ENCODE results near the gene OR2V1.
"Not testable (repeated sequence)": the region's sequence is repeated elsewhere in the genome, so short reads cannot be mapped to it uniquely, and the experiment has no call there.

The OR2V1 gene

GRCh38 chr5:181119105-181119504, 11.9 kb downstream of the OR2V1 start:
- H3K4me3 ChIP-seq (ENCODE audit: low read length), result no peak overlapping the region
- no peak overlapping the region for H3K9ac ChIP-seq (ENCODE audit: low read length)
- H3K4me1 ChIP-seq (ENCODE audit: control insufficient read depth, insufficient read depth, low read length), result no peaks in the 10 kb centered on the region
- H3K27me3 ChIP-seq (ENCODE audit: control insufficient read depth, insufficient read depth, low read length), result peaks cover 45% of the 10 kb centered on the region
- no peaks in the 10 kb centered on the region for H3K36me3 ChIP-seq (ENCODE audit: control insufficient read depth, insufficient read depth, low read length)
- no peaks in the 10 kb centered on the region for H3K9me3 ChIP-seq (ENCODE audit: control insufficient read depth, low read length)

GRCh38 chr5:181118369-181118768, 12.6 kb downstream of the OR2V1 start:
- no peaks in the 10 kb centered on the region for H3K36me3 ChIP-seq (ENCODE audit: control insufficient read depth, insufficient read depth, low read length)
- peaks cover 49% of the 10 kb centered on the region for H3K27me3 ChIP-seq (ENCODE audit: control insufficient read depth, insufficient read depth, low read length)
- no peaks in the 10 kb centered on the region for H3K4me1 ChIP-seq (ENCODE audit: control insufficient read depth, insufficient read depth, low read length)
- no peak overlapping the region for H3K4me3 ChIP-seq (ENCODE audit: low read length)
- H3K9me3 ChIP-seq (ENCODE audit: control insufficient read depth, low read length), result no peaks in the 10 kb centered on the region
- H3K9ac ChIP-seq (ENCODE audit: low read length), result no peak overlapping the region

- Histone ChIP-seq H3K27me3 (ENCODE audit: control insufficient read depth, insufficient read depth, low read length) (peaks cover 65% of the 10 kb centered on the region), H3K9ac (ENCODE audit: low read length) (no peak overlapping the region), H3K4me3 (ENCODE audit: low read length) (no peak overlapping the region), H3K4me1 (ENCODE audit: control insufficient read depth, insufficient read depth, low read length) (no peaks in the 10 kb centered on the region), H3K36me3 (ENCODE audit: control insufficient read depth, insufficient read depth, low read length) (no peaks in the 10 kb centered on the region), H3K9me3 (ENCODE audit: control insufficient read depth, low read length) (no peaks in the 10 kb centered on the region)
These were observed 15.9 kb downstream of the OR2V1 start for GRCh38 chr5:181114844-181115778.

GRCh38 chr5:181114284-181114843, 16.6 kb downstream of the OR2V1 start:
- H3K4me1 ChIP-seq (ENCODE audit: control insufficient read depth, insufficient read depth, low read length), result no peaks in the 10 kb centered on the region
- H3K4me3 ChIP-seq (ENCODE audit: low read length), result no peak overlapping the region
- H3K9ac ChIP-seq (ENCODE audit: low read length), result no peak overlapping the region
- H3K27me3 ChIP-seq (ENCODE audit: control insufficient read depth, insufficient read depth, low read length), result peaks cover 72% of the 10 kb centered on the region
- H3K9me3 ChIP-seq (ENCODE audit: control insufficient read depth, low read length), result no peaks in the 10 kb centered on the region
- H3K36me3 ChIP-seq (ENCODE audit: control insufficient read depth, insufficient read depth, low read length), result no peaks in the 10 kb centered on the region

GRCh38 chr5:181113572-181113971, 17.4 kb downstream of the OR2V1 start:
- not testable (repeated sequence) for H3K9me3 ChIP-seq (ENCODE audit: control insufficient read depth, low read length); H3K9ac ChIP-seq (ENCODE audit: low read length); H3K4me3 ChIP-seq (ENCODE audit: low read length); H3K36me3 ChIP-seq (ENCODE audit: control insufficient read depth, insufficient read depth, low read length); H3K4me1 ChIP-seq (ENCODE audit: control insufficient read depth, insufficient read depth, low read length)
- H3K27me3 ChIP-seq (ENCODE audit: control insufficient read depth, insufficient read depth, low read length), result peaks cover 70% of the 10 kb centered on the region

GRCh38 chr5:181112476-181112875, 18.5 kb downstream of the OR2V1 start:
- Histone ChIP-seq H3K9me3 (ENCODE audit: control insufficient read depth, low read length) (no peaks in the 10 kb centered on the region), H3K4me3 (ENCODE audit: low read length) (no peak overlapping the region), H3K9ac (ENCODE audit: low read length) (no peak overlapping the region), H3K27me3 (ENCODE audit: control insufficient read depth, insufficient read depth, low read length) (peaks cover 71% of the 10 kb centered on the region), H3K4me1 (ENCODE audit: control insufficient read depth, insufficient read depth, low read length) (no peaks in the 10 kb centered on the region), H3K36me3 (ENCODE audit: control insufficient read depth, insufficient read depth, low read length) (no peaks in the 10 kb centered on the region)

GRCh38 chr5:181111010-181111409, 20.0 kb downstream of the OR2V1 start:
- no peak overlapping the region for H3K4me3 ChIP-seq (ENCODE audit: low read length)
- H3K27me3 ChIP-seq (ENCODE audit: control insufficient read depth, insufficient read depth, low read length), result peaks cover 72% of the 10 kb centered on the region
- no peaks in the 10 kb centered on the region for H3K9me3 ChIP-seq (ENCODE audit: control insufficient read depth, low read length)
- H3K9ac ChIP-seq (ENCODE audit: low read length), result no peak overlapping the region
- no peaks in the 10 kb centered on the region for H3K4me1 ChIP-seq (ENCODE audit: control insufficient read depth, insufficient read depth, low read length)
- no peaks in the 10 kb centered on the region for H3K36me3 ChIP-seq (ENCODE audit: control insufficient read depth, insufficient read depth, low read length)

- Histone ChIP-seq H3K4me1 (ENCODE audit: control insufficient read depth, insufficient read depth, low read length) (no peaks in the 10 kb centered on the region), H3K27me3 (ENCODE audit: control insufficient read depth, insufficient read depth, low read length) (peaks cover 61% of the 10 kb centered on the region), H3K4me3 (ENCODE audit: low read length) (no peak overlapping the region), H3K9me3 (ENCODE audit: control insufficient read depth, low read length) (no peaks in the 10 kb centered on the region), H3K9ac (ENCODE audit: low read length) (no peak overlapping the region), H3K36me3 (ENCODE audit: control insufficient read depth, insufficient read depth, low read length) (no peaks in the 10 kb centered on the region)
These were observed 21.4 kb downstream of the OR2V1 start for GRCh38 chr5:181109489-181110013.

- Histone ChIP-seq H3K36me3 (ENCODE audit: control insufficient read depth, insufficient read depth, low read length) (no peaks in the 10 kb centered on the region), H3K4me3 (ENCODE audit: low read length) (no peak overlapping the region), H3K9me3 (ENCODE audit: control insufficient read depth, low read length) (no peaks in the 10 kb centered on the region), H3K4me1 (ENCODE audit: control insufficient read depth, insufficient read depth, low read length) (no peaks in the 10 kb centered on the region), H3K27me3 (ENCODE audit: control insufficient read depth, insufficient read depth, low read length) (peaks cover 60% of the 10 kb centered on the region), H3K9ac (ENCODE audit: low read length) (no peak overlapping the region)
These were observed 22.3 kb downstream of the OR2V1 start for GRCh38 chr5:181108578-181109165.

GRCh38 chr5:181107699-181108098, 23.3 kb downstream of the OR2V1 start:
- Histone ChIP-seq H3K27me3 (ENCODE audit: control insufficient read depth, insufficient read depth, low read length) (peaks cover 60% of the 10 kb centered on the region), H3K4me1 (ENCODE audit: control insufficient read depth, insufficient read depth, low read length) (no peaks in the 10 kb centered on the region), H3K4me3 (ENCODE audit: low read length) (no peak overlapping the region), H3K36me3 (ENCODE audit: control insufficient read depth, insufficient read depth, low read length) (no peaks in the 10 kb centered on the region), H3K9me3 (ENCODE audit: control insufficient read depth, low read length) (no peaks in the 10 kb centered on the region), H3K9ac (ENCODE audit: low read length) (no peak overlapping the region)

GRCh38 chr5:181105391-181106025, 25.5 kb downstream of the OR2V1 start:
- Histone ChIP-seq H3K4me1 (ENCODE audit: control insufficient read depth, insufficient read depth, low read length) (no peaks in the 10 kb centered on the region), H3K27me3 (ENCODE audit: control insufficient read depth, insufficient read depth, low read length) (peaks cover 45% of the 10 kb centered on the region), H3K9me3 (ENCODE audit: control insufficient read depth, low read length) (no peaks in the 10 kb centered on the region), H3K9ac (ENCODE audit: low read length) (no peak overlapping the region), H3K4me3 (ENCODE audit: low read length) (no peak overlapping the region), H3K36me3 (ENCODE audit: control insufficient read depth, insufficient read depth, low read length) (no peaks in the 10 kb centered on the region)

Measured in mucosa of stomach (tissue), 1 donor.